ENCODE data around the gene TMEM42.

The TMEM42 gene

DNA sequence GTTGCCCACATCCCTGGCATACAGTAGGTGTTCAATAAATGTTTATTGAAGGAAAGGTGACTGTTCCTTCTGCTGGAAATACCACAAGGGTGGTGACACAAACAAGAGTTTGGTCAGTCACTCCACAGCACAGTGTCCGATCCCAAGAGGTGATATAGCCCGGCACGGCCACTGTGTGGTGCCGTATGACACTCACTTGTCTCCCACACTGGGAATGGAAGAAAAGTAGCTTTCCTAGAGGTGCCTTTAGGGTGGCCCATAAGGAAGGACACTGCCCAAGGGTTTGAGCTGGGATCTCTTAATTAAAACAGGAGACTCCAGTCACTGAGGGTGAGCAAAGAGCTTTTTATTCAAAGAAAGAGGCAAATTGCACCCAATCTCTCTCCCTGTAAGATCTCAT is 53.2 kb downstream of the TMEM42 start:
- no peak for DNase-seq

All from retina (tissue), 1 donor.